Colonic mucosa (tissue), 4 donors: Measurements from ENCODE around the gene ERGIC2. TPM values are rescaled to one million over a fixed set of nuclear protein-coding genes. Genes with fewer than 3 reads are reported as not detected.
"Not testable (repeated sequence)": the region's sequence is repeated elsewhere in the genome, so short reads cannot be mapped to it uniquely, and the experiment has no call there.

Source experiments
- DNase-seq: peaks from one replicate; pipeline ENCODE4 v3.0.0-alpha.2; 2020
- H3K27ac ChIP-seq: fragments of 200-600 bp; one replicate; pipeline ENCODE4 v1.8.0; 2021
- H3K27me3 ChIP-seq: fragments of 200-600 bp; one replicate; pipeline ENCODE4 v1.8.0; 2021
- H3K36me3 ChIP-seq: fragments of 200-600 bp; one replicate; pipeline ENCODE4 v1.8.0; 2021
- H3K4me1 ChIP-seq: fragments of 200-600 bp; one replicate; pipeline ENCODE4 v1.8.0; 2021; ENCODE audit warnings: mild to moderate bottlenecking
- H3K4me3 ChIP-seq: fragments of 200-600 bp; one replicate; pipeline ENCODE4 v1.8.0; 2021
- H3K9ac ChIP-seq, 2 donors: one replicate each; pipeline ENCODE4 v1.7.0; 2013; ENCODE audit warnings: control low read depth in 2 of 2, low read depth in 2 of 2, low read length in 2 of 2
- H3K9me3 ChIP-seq: fragments of 200-600 bp; one replicate; pipeline ENCODE4 v1.8.0; 2021
- CTCF ChIP-seq: fragments of 200-600 bp; IDR thresholded peaks from one replicate; pipeline ENCODE4 v1.8.0; 2022; ENCODE audit warnings: antibody characterized with exemption, mild to moderate bottlenecking
- intact Hi-C: fragments of 100-400 bp; cut with DNase I; formaldehyde crosslinking; loops from one replicate; pipeline ENCODE4 v1.14.1; 2022
- total RNA-seq, 2 donors: library from RNA; stranded (reverse); fragmentation: NEBNext Ultra II Directional in 1 of 2; extraction: Animal tissue kit (Norgen Biotek cat#: 25700) in 1 of 2; gene quantifications; one replicate each; pipeline ENCODE4 v1.2.1, GENCODE V29; 2021
- donor health status: healthy.
- donor health status: DM: no; HTN: no; CAD: no.
- donor health status: DM: no; HTN: no; CAD: no.

ERGIC2 gene
- total RNA-seq, 2 donors from 2014 or later, result 59.6 to 60.0 TPM

GRCh38 chr12:29389295-29389919 lies 8.4 kb upstream of the ERGIC2 start:
- Histone ChIP-seq H3K36me3 (no peaks in the 10 kb centered on the region), H3K9ac (no peak overlapping the region), H3K4me3 (no peak overlapping the region), H3K9me3 (no peaks in the 10 kb centered on the region), H3K27me3 (no peaks in the 10 kb centered on the region), H3K4me1 (no peaks in the 10 kb centered on the region), H3K27ac (no peak overlapping the region)
- intact Hi-C loops, result no loop called here
- no peak for TF ChIP-seq CTCF
- no peak for DNase-seq

GRCh38 chr12:29386084-29386680 lies 5.2 kb upstream of the ERGIC2 start:
- H3K9ac ChIP-seq, H3K4me1 ChIP-seq, H3K36me3 ChIP-seq, DNase-seq, H3K27ac ChIP-seq, H3K4me3 ChIP-seq, H3K27me3 ChIP-seq, H3K9me3 ChIP-seq, intact Hi-C loops: not testable (repeated sequence)

DNA sequence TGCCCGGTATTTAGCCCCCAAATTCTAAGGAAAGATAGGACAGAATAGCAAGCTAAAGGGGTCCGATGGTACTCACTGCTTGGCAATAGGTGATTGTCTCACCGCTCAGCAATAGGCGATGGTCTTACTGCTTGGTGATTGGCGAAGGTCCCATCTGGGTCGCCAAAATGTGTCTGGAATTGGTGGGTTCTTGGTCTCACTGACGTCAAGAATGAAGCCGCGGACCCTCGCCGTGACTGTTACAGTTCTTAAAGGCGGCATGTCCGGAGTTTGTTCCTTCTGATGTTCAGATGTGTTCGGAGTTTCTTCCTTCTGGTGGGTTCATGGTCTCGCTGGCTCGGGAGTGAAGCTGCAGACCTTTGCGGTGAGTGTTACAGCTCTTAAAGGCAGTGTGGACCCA lies 4.2 kb upstream of the ERGIC2 start:
- H3K9ac ChIP-seq, H3K36me3 ChIP-seq, H3K27ac ChIP-seq, H3K27me3 ChIP-seq, DNase-seq, H3K4me3 ChIP-seq, H3K4me1 ChIP-seq, intact Hi-C loops, H3K9me3 ChIP-seq: not testable (repeated sequence)

GRCh38 chr12:29382251-29382650 lies 1.3 kb upstream of the ERGIC2 start:
- Histone ChIP-seq H3K9me3 (no peaks in the 10 kb centered on the region), H3K36me3 (no peaks in the 10 kb centered on the region), H3K4me1 (no peaks in the 10 kb centered on the region), H3K9ac (no peak overlapping the region), H3K27ac (no peak overlapping the region), H3K27me3 (no peaks in the 10 kb centered on the region), H3K4me3 (no peak overlapping the region)
- intact Hi-C loops, result no loop called here
- no peak for DNase-seq
- no peak for TF ChIP-seq CTCF

GRCh38 chr12:29376118-29376517 lies 4.9 kb downstream of the ERGIC2 start:
- H3K4me3 ChIP-seq, result no peak overlapping the region
- H3K9ac ChIP-seq, result no peak overlapping the region
- no peaks in the 10 kb centered on the region for H3K9me3 ChIP-seq
- H3K36me3 ChIP-seq, result no peaks in the 10 kb centered on the region
- H3K27ac ChIP-seq, result no peak overlapping the region
- TF ChIP-seq CTCF, result no peak
- H3K4me1 ChIP-seq, result peaks cover 10% of the 10 kb centered on the region
- H3K27me3 ChIP-seq, result no peaks in the 10 kb centered on the region
- intact Hi-C loops, result no loop called here
- DNase-seq, result no peak

DNA sequence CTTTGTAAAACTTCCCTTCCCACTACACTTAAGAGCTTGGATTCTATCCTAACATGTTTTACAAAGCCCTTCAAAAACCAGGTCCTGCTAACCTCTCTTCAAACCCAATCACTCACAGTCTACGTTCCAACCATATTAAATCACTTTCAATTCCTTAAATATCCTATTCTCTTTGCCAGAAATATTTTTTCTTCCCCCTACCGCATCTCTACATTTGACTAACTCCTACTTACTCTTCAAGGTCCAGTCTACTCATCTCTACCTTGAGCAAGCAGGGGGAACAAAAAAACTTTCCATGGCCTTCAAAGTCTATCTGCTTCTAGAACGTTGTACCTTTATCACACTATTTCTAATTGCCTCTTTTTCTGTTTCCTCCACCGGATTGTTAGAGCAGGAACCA lies 6.1 kb downstream of the ERGIC2 start:
- Histone ChIP-seq H3K9me3 (no peaks in the 10 kb centered on the region), H3K27me3 (no peaks in the 10 kb centered on the region), H3K9ac (no peak overlapping the region), H3K27ac (no peak overlapping the region), H3K4me1 (peaks cover 10% of the 10 kb centered on the region), H3K4me3 (no peak overlapping the region), H3K36me3 (no peaks in the 10 kb centered on the region)
- intact Hi-C loops, result no loop called here
- TF ChIP-seq CTCF, result no peak
- DNase-seq, result no peak
